DOHH2 (cell line): Measurements from ENCODE around the gene GOT1.

Experiments used
- EZH2phosphoT487 ChIP-seq: fragments of 200-600 bp; sonication (generic); IDR thresholded peaks from 2 replicates; pipeline ENCODE4 v1.6.1; 2017; ENCODE audit warnings: borderline replicate concordance, mild to moderate bottlenecking, antibody characterized with exemption, low read length, moderate library complexity, mixed read lengths
- TF ChIP-seq, protein P1 (sequence below): fragments of 200-600 bp; sonication (generic); IDR thresholded peaks from one replicate; pipeline ENCODE4 v1.5.1; 2014; ENCODE audit warnings: antibody characterized with exemption, mild to moderate bottlenecking, low read depth, low read length; ENCODE audit not compliant: poor library complexity, severe bottlenecking

- TF ChIP-seq, protein P1, sequence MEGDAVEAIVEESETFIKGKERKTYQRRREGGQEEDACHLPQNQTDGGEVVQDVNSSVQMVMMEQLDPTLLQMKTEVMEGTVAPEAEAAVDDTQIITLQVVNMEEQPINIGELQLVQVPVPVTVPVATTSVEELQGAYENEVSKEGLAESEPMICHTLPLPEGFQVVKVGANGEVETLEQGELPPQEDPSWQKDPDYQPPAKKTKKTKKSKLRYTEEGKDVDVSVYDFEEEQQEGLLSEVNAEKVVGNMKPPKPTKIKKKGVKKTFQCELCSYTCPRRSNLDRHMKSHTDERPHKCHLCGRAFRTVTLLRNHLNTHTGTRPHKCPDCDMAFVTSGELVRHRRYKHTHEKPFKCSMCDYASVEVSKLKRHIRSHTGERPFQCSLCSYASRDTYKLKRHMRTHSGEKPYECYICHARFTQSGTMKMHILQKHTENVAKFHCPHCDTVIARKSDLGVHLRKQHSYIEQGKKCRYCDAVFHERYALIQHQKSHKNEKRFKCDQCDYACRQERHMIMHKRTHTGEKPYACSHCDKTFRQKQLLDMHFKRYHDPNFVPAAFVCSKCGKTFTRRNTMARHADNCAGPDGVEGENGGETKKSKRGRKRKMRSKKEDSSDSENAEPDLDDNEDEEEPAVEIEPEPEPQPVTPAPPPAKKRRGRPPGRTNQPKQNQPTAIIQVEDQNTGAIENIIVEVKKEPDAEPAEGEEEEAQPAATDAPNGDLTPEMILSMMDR: no peak
- no peak for TF ChIP-seq EZH2phosphoT487
Measured at GRCh38 chr10:99394761-99395386, 35.5 kb downstream of the GOT1 start.
